ENCODE measurements around the gene UPK2.
"Not testable (repeated sequence)": the region's sequence is repeated elsewhere in the genome, so short reads cannot be mapped to it uniquely, and the experiment has no call there.

Gene UPK2

GRCh38 chr11:118938491-118939403 lies 17.4 kb upstream of the UPK2 start:
- no peak for DNase-seq (ENCODE audit: low spot score)

GRCh38 chr11:118939404-118939915 lies 16.6 kb upstream of the UPK2 start:
- DNase-seq (ENCODE audit: low spot score), result no peak

GRCh38 chr11:118939953-118940598 lies 16.0 kb upstream of the UPK2 start:
- DNase-seq (ENCODE audit: low spot score), result peak; percentile 63

GRCh38 chr11:118947091-118947490 lies 9.0 kb upstream of the UPK2 start:
- no peak for DNase-seq (ENCODE audit: low spot score)

GRCh38 chr11:118948000-118948399 lies 8.1 kb upstream of the UPK2 start:
- no peak for DNase-seq (ENCODE audit: low spot score)

GRCh38 chr11:118953265-118953664 lies 2.8 kb upstream of the UPK2 start:
- DNase-seq (ENCODE audit: low spot score), result no peak

GRCh38 chr11:118953976-118954375 lies 2.1 kb upstream of the UPK2 start:
- DNase-seq (ENCODE audit: low spot score), result not testable (repeated sequence)

- no peak for DNase-seq (ENCODE audit: low spot score)
Measured at GRCh38 chr11:118956847-118957469, 860 bp downstream of the UPK2 start.

GRCh38 chr11:118957549-118957948 lies 1.5 kb downstream of the UPK2 start:
- no peak for DNase-seq (ENCODE audit: low spot score)

- no peak for DNase-seq (ENCODE audit: low spot score)
Measured at GRCh38 chr11:118957968-118958367, 1.9 kb downstream of the UPK2 start.

- DNase-seq (ENCODE audit: low spot score), result no peak
Measured at GRCh38 chr11:118958577-118958976, 2.5 kb downstream of the UPK2 start.

GRCh38 chr11:118961189-118961588 lies 5.1 kb downstream of the UPK2 start:
- no peak for DNase-seq (ENCODE audit: low spot score)

GRCh38 chr11:118961591-118961990 lies 5.5 kb downstream of the UPK2 start:
- DNase-seq (ENCODE audit: low spot score), result no peak

GRCh38 chr11:118969508-118969907 lies 13.4 kb downstream of the UPK2 start:
- DNase-seq (ENCODE audit: low spot score), result not testable (repeated sequence)

GRCh38 chr11:118971646-118972045 lies 15.5 kb downstream of the UPK2 start, which contains the start of gene FOXR1:
Gene FOXR1, plus strand, starts transcription at chr11:118971761. Its CDS starts 171 bp downstream, at chr11:118971932.
- DNase-seq (ENCODE audit: low spot score), result no peak

GRCh38 chr11:118973985-118974384 lies 17.9 kb downstream of the UPK2 start:
- DNase-seq (ENCODE audit: low spot score), result no peak

- no peak for DNase-seq (ENCODE audit: low spot score)
Measured at GRCh38 chr11:118975771-118976709, 19.9 kb downstream of the UPK2 start.

- no peak for DNase-seq (ENCODE audit: low spot score)
Measured at GRCh38 chr11:118979434-118979833, 23.3 kb downstream of the UPK2 start.

GRCh38 chr11:118980191-118980881 lies 24.2 kb downstream of the UPK2 start:
- DNase-seq (ENCODE audit: low spot score), result no peak

- DNase-seq (ENCODE audit: low spot score), result not testable (repeated sequence)
Measured at GRCh38 chr11:118984337-118984736, 28.2 kb downstream of the UPK2 start.

GRCh38 chr11:118984825-118985224 lies 28.7 kb downstream of the UPK2 start:
- DNase-seq (ENCODE audit: low spot score), result no peak

Measured in CD4-positive, alpha-beta T cell treated with Interleukin-6 at 100 ng/mL for 8 hours (primary cell).